HepG2 (cell line): ENCODE data around the gene KAT7. TPM values are rescaled to one million over a fixed set of nuclear protein-coding genes. Genes with fewer than 3 reads are reported as not detected.

ENCODE experiments used
- ATAC-seq: fragments of 200-7000 bp; cut with Tn5 transposase; 3 replicates; pipeline ENCODE4 v1.9.1; 2020; ENCODE audit warnings: mild to moderate bottlenecking, moderate library complexity
- BruUV-seq: library from RNA; stranded (reverse); fragments of 400-500 nt; replicated peaks from 2 replicates; lab custom pipeline; 2021; lab: Mats Ljungman, UMichigan
- CTCF ChIA-PET: fragments of 300-600 bp; formaldehyde crosslinking; extraction: SDS; loops from one replicate; lab custom pipeline; 2021; ENCODE audit warnings: low total read pairs, inconsistent platforms, low intra/inter-chr PET ratio; lab: Yijun Ruan, JAX
- POLR2A ChIA-PET: fragments of 350-600 bp; sonication (Branson Sonifier 250); formaldehyde crosslinking; loops from one replicate; lab custom pipeline; 2020; ENCODE audit warnings: antibody characterized with exemption, inconsistent platforms; lab: Yijun Ruan, JAX
- DNase-seq: peaks from one replicate; pipeline ENCODE4 v3.0.0-alpha.2; 2015; ENCODE audit warnings: low spot score
- FAIRE-seq: peaks from 3 replicates; lab custom pipeline; 2011; peaks lifted over from hg19 to GRCh38; lab: Jason Lieb, UNC
- H2AFZ ChIP-seq: one replicate; pipeline ENCODE4 v1.6.1; 2011; ENCODE audit warnings: low read length, inconsistent platforms
- H3K27ac ChIP-seq: fragments of 300-600 bp; 3 replicates; pipeline ENCODE4 v1.8.0; 2011; ENCODE audit warnings: mixed run types, mild to moderate bottlenecking, mixed read lengths, low read length, inconsistent platforms; ENCODE audit not compliant: insufficient read depth; ENCODE audit errors: extremely low read length
- H3K27me3 ChIP-seq, 2 experiments: fragments of 200-600 bp in 1 of 2; 2 replicates in 1 of 2; 3 replicates in 1 of 2; pipeline versions ENCODE4 v1.6.0 to v1.8.0; 2011; ENCODE audit warnings: low read length in 2 of 2, mild to moderate bottlenecking in 2 of 2, moderate library complexity in 2 of 2, inconsistent platforms in 1 of 2; ENCODE audit not compliant: insufficient read depth in 2 of 2, control insufficient read depth in 1 of 2
- H3K36me3 ChIP-seq, 2 experiments: fragments of 200-600 bp in 1 of 2; replicated peaks in 1 of 2; 2 replicates in 1 of 2; 3 replicates in 1 of 2; pipeline versions ENCODE4 v1.5.1 to v1.8.0; 2011; ENCODE audit warnings: low read length in 2 of 2, inconsistent platforms in 1 of 2; ENCODE audit not compliant: insufficient read depth in 2 of 2, control insufficient read depth in 1 of 2
- H3K4me1 ChIP-seq: 2 replicates; pipeline ENCODE4 v1.5.1; 2012; ENCODE audit warnings: low read length, inconsistent platforms; ENCODE audit not compliant: insufficient read depth
- H3K4me2 ChIP-seq: 2 replicates; pipeline ENCODE4 v1.6.0; 2011; ENCODE audit warnings: low read depth, low read length, inconsistent platforms
- H3K4me3 ChIP-seq, 3 experiments: fragments of 200-600 bp in 1 of 3; sonication (generic), shearing (Covaris generic) in 1 of 3; replicated peaks in 1 of 3; 2 replicates each; pipeline ENCODE4 v1.5.1; 2011 to 2016; ENCODE audit warnings: low read length in 3 of 3, inconsistent platforms in 2 of 3, low read depth in 2 of 3, mild to moderate bottlenecking in 2 of 3, control low read depth in 1 of 3, mixed read lengths in 1 of 3; ENCODE audit not compliant: insufficient read depth in 1 of 3
- H3K79me2 ChIP-seq: one replicate; pipeline ENCODE4 v1.6.1; 2011; ENCODE audit warnings: low read length, inconsistent platforms; ENCODE audit not compliant: insufficient read depth
- H3K9ac ChIP-seq: 2 replicates; pipeline ENCODE4 v1.6.0; 2011; ENCODE audit warnings: mild to moderate bottlenecking, low read depth, low read length, inconsistent platforms; ENCODE audit not compliant: insufficient read depth
- H3K9me3 ChIP-seq: 2 replicates; pipeline ENCODE4 v1.5.1; 2012; ENCODE audit warnings: mild to moderate bottlenecking, low read length
- H4K20me1 ChIP-seq: 2 replicates; pipeline ENCODE4 v1.6.0; 2011; ENCODE audit warnings: inconsistent platforms, mild to moderate bottlenecking, low read length, moderate library complexity; ENCODE audit not compliant: insufficient read depth
- AGO2 ChIP-seq: fragments of 200-400 bp; formaldehyde crosslinking; optimal IDR thresholded peaks from 2 replicates; pipeline ENCODE3; 2017; ENCODE audit warnings: mild to moderate bottlenecking, low read depth, low read length, moderate library complexity
- ATF4 ChIP-seq, 2 experiments: fragments of 450-650 bp in 1 of 2; sonication (generic) in 1 of 2; formaldehyde crosslinking; IDR thresholded peaks; 2 replicates each; pipeline versions ENCODE4 v1.5.0 to v1.8.0; 2020 to 2022; ENCODE audit warnings: mild to moderate bottlenecking in 1 of 2, missing genetic modification reagents in 1 of 2
- FOXA3 ChIP-seq: IDR thresholded peaks from 2 replicates; pipeline ENCODE4 v1.6.1; 2016; ENCODE audit warnings: missing genetic modification reagents, missing compliant biosample characterization
- FOXJ3 ChIP-seq: sonication (generic); formaldehyde crosslinking; IDR thresholded peaks from 2 replicates; pipeline ENCODE4 v1.4.0; 2020; ENCODE audit warnings: missing genetic modification reagents, mild to moderate bottlenecking, borderline replicate concordance
- HDAC6 ChIP-seq: fragments of 200-600 bp; sonication (generic); IDR thresholded peaks from 2 replicates; pipeline ENCODE4 v1.7.0; 2017; ENCODE audit warnings: mild to moderate bottlenecking, antibody characterized with exemption, low read length, low read depth
- HNF4G ChIP-seq, 2 experiments: sonication (generic) in 1 of 2; formaldehyde crosslinking in 1 of 2; IDR thresholded peaks; 2 replicates each; pipeline versions ENCODE4 v1.4.0 to v1.6.1; 2011 to 2020; ENCODE audit warnings: borderline replicate concordance in 2 of 2, low read depth in 2 of 2, mild to moderate bottlenecking in 2 of 2, low read length in 1 of 2, missing genetic modification reagents in 1 of 2, moderate library complexity in 1 of 2
- PPARG ChIP-seq: conservative IDR thresholded peaks from 2 replicates; pipeline ENCODE4 v1.6.1; 2016; ENCODE audit warnings: missing biosample characterization, missing genetic modification reagents
- RORA ChIP-seq: sonication (generic); formaldehyde crosslinking; IDR thresholded peaks from 2 replicates; pipeline ENCODE4 v1.5.0; 2020; ENCODE audit warnings: mild to moderate bottlenecking, missing genetic modification reagents, moderate library complexity
- SALL1 ChIP-seq: sonication (generic); formaldehyde crosslinking; IDR thresholded peaks from 2 replicates; pipeline ENCODE4 v1.8.0; 2022; ENCODE audit warnings: mild to moderate bottlenecking, missing genetic modification reagents
- SNAPC5 ChIP-seq: sonication (generic); formaldehyde crosslinking; IDR thresholded peaks from 2 replicates; pipeline ENCODE4 v1.8.1; 2023; ENCODE audit warnings: mild to moderate bottlenecking, missing genetic modification reagents, borderline replicate concordance
- TCF7L2 ChIP-seq: IDR thresholded peaks from 2 replicates; pipeline ENCODE4 v1.6.1; 2011; ENCODE audit warnings: mild to moderate bottlenecking, low read depth, low read length, moderate library complexity
- ZHX1 ChIP-seq: sonication (generic); formaldehyde crosslinking; IDR thresholded peaks from 2 replicates; pipeline ENCODE4 v1.8.1; 2022; ENCODE audit warnings: low read depth, mild to moderate bottlenecking, missing genetic modification reagents
- ZNF331 ChIP-seq: sonication (generic); formaldehyde crosslinking; IDR thresholded peaks from 2 replicates; pipeline ENCODE4 v1.4.0; 2020; ENCODE audit warnings: missing genetic modification reagents
- ZNF605 ChIP-seq: sonication (generic); formaldehyde crosslinking; IDR thresholded peaks from 2 replicates; pipeline ENCODE4 v1.8.0; 2022; ENCODE audit warnings: mild to moderate bottlenecking, missing genetic modification reagents
- ZNF616 ChIP-seq: sonication (generic); formaldehyde crosslinking; IDR thresholded peaks from 2 replicates; pipeline ENCODE4 v1.5.0; 2020; ENCODE audit warnings: low read depth, mild to moderate bottlenecking, missing genetic modification reagents
- ZNF678 ChIP-seq: sonication (generic); formaldehyde crosslinking; IDR thresholded peaks from 2 replicates; pipeline ENCODE4 v1.4.0; 2020; ENCODE audit warnings: mild to moderate bottlenecking, missing genetic modification reagents
- WGBS: methylation state at CpG from one replicate; pipeline ENCODE4 v1.1.6; 2017; ENCODE audit warnings: low lambda C conversion rate; 5-methylcytosine and 5-hydroxymethylcytosine counted together
- in situ Hi-C: cut with HindIII; loops from 2 replicates; pipeline ENCODE4 v1.10.0; 2017; ENCODE audit warnings: low pct_unique_long_range_greater_than_20kb; ENCODE audit not compliant: extremely low pct_ligation_motif_present
- intact Hi-C: fragments of 100-400 bp; cut with micrococcal nuclease; formaldehyde crosslinking; loops from one replicate; pipeline ENCODE4 v1.10.0; 2022; ENCODE audit not compliant: unreplicated experiment
- polyA plus RNA-seq, 8 experiments: library from polyadenylated mRNA; depleted of rRNA in 3 of 8; stranded (reverse) in 7 of 8; unstranded in 1 of 8; fragments of >200 nt; fragmentation: Illumina TruSeq in 4 of 8; extraction: Trizol in 4 of 8; gene quantifications; 2 replicates each; pipeline versions ENCODE4 v1.2.1 to v1.2.3, GENCODE V29; 2011 to 2016; ENCODE audit warnings: low read depth in 4 of 8, missing spikeins in 1 of 8, mixed read lengths in 1 of 8; ENCODE audit not compliant: insufficient read depth in 1 of 8
- total RNA-seq, 5 experiments: library from RNA; depleted of rRNA; stranded (reverse); fragments of >200 nt; fragmentation: Illumina TruSeq; extraction: Trizol; gene quantifications; 2 replicates each; pipeline ENCODE4 v1.2.3, GENCODE V29; 2016; ENCODE audit warnings: low read depth in 1 of 5
- TF ChIP-seq, protein P1 (sequence below): sonication (generic); formaldehyde crosslinking; IDR thresholded peaks from 2 replicates; pipeline ENCODE4 v1.4.0; 2020; ENCODE audit warnings: mild to moderate bottlenecking, low read depth, missing genetic modification reagents
- TF ChIP-seq, protein P2 (sequence below): conservative IDR thresholded peaks from 2 replicates; pipeline ENCODE4 v1.6.1; 2018; ENCODE audit warnings: missing genetic modification reagents
- TF ChIP-seq, protein P3 (sequence below): IDR thresholded peaks from 2 replicates; pipeline ENCODE4 v1.6.1; 2016; ENCODE audit warnings: low read depth, borderline replicate concordance

Gene KAT7
- total and polyA plus RNA-seq, 2 of the 13 experiments (the other 11 are each of a cell fraction or from before 2014, with no cell fraction given): 21.2 to 39.2 TPM

GRCh38 chr17:49741692-49742076 is 46.8 kb upstream of the KAT7 start:
- BruUV-seq: no TSS peak
- FAIRE-seq: no peak
- H3K27ac ChIP-seq: no peak overlapping the region
- in situ Hi-C loops: no loop called here
- H3K4me2 ChIP-seq: no peak overlapping the region
- H3K27me3 ChIP-seq: no peaks in the 10 kb centered on the region
- H2AFZ ChIP-seq: no peak overlapping the region
- no peak for TF ChIP-seq ZNF331
- TF ChIP-seq ATF4 (CRISPR knock-in tag; IDR thresholded peaks at IDR 0.05): no peak
- TF ChIP-seq, protein P1, sequence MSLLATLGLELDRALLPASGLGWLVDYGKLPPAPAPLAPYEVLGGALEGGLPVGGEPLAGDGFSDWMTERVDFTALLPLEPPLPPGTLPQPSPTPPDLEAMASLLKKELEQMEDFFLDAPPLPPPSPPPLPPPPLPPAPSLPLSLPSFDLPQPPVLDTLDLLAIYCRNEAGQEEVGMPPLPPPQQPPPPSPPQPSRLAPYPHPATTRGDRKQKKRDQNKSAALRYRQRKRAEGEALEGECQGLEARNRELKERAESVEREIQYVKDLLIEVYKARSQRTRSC (CRISPR knock-in tag): no peak
- no peak for TF ChIP-seq ZNF605
- TF ChIP-seq SALL1: no peak
- TF ChIP-seq PPARG (CRISPR knock-in tag): no peak
- TF ChIP-seq TCF7L2: no peak
- TF ChIP-seq HDAC6: no peak
- TF ChIP-seq, protein P2, sequence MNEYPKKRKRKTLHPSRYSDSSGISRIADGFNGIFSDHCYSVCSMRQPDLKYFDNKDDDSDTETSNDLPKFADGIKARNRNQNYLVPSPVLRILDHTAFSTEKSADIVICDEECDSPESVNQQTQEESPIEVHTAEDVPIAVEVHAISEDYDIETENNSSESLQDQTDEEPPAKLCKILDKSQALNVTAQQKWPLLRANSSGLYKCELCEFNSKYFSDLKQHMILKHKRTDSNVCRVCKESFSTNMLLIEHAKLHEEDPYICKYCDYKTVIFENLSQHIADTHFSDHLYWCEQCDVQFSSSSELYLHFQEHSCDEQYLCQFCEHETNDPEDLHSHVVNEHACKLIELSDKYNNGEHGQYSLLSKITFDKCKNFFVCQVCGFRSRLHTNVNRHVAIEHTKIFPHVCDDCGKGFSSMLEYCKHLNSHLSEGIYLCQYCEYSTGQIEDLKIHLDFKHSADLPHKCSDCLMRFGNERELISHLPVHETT (CRISPR knock-in tag): no peak
- TF ChIP-seq FOXJ3 (CRISPR knock-in tag): no peak
- no peak for TF ChIP-seq ZNF616 (CRISPR knock-in tag)
- TF ChIP-seq RORA (CRISPR knock-in tag): no peak
- TF ChIP-seq SNAPC5 (CRISPR knock-in tag): no peak
- no peak for TF ChIP-seq ZHX1
- TF ChIP-seq, protein P3, sequence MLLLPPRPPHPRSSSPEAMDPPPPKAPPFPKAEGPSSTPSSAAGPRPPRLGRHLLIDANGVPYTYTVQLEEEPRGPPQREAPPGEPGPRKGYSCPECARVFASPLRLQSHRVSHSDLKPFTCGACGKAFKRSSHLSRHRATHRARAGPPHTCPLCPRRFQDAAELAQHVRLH (CRISPR knock-in tag): no peak
- TF ChIP-seq ZNF678 (CRISPR knock-in tag): no peak
- TF ChIP-seq HNF4G (IDR thresholded peaks at IDR 0.05; ENCODE audit: borderline replicate concordance, low read depth, low read length): no peak
- TF ChIP-seq HNF4G (CRISPR knock-in tag; IDR thresholded peaks at IDR 0.05; ENCODE audit: borderline replicate concordance, low read depth): no peak
- TF ChIP-seq FOXA3 (CRISPR knock-in tag): no peak
- no peak for TF ChIP-seq AGO2
- no peaks in the 10 kb centered on the region for H3K36me3 ChIP-seq
- 93% methylated on average over 3 of the region's 3 CpGs for WGBS
- H3K4me3 ChIP-seq: no peak overlapping the region
- H4K20me1 ChIP-seq: no peaks in the 10 kb centered on the region
- intact Hi-C loops: no loop called here
- H3K9ac ChIP-seq: no peak overlapping the region
- no peak for ATAC-seq
- POLR2A ChIA-PET: interaction anchor here (3.4 kb wide), 1 partner anchor 22 kb away, joined by 13 read pairs; the partner anchor contains the start of gene FAM117A
- DNase-seq: no peak
- H3K4me1 ChIP-seq: peaks cover 32% of the 10 kb centered on the region
- no peaks in the 10 kb centered on the region for H3K9me3 ChIP-seq
- H3K79me2 ChIP-seq: no peaks in the 10 kb centered on the region
- CTCF ChIA-PET: no interaction called here
